ENCODE measurements around the gene STK17A. TPM values are rescaled to one million over a fixed set of nuclear protein-coding genes. Genes with fewer than 3 reads are reported as not detected.

Gene STK17A
- total RNA-seq, 3 donors from 2014 or later = 17.9 to 30.0 (median 19.5) TPM

DNA sequence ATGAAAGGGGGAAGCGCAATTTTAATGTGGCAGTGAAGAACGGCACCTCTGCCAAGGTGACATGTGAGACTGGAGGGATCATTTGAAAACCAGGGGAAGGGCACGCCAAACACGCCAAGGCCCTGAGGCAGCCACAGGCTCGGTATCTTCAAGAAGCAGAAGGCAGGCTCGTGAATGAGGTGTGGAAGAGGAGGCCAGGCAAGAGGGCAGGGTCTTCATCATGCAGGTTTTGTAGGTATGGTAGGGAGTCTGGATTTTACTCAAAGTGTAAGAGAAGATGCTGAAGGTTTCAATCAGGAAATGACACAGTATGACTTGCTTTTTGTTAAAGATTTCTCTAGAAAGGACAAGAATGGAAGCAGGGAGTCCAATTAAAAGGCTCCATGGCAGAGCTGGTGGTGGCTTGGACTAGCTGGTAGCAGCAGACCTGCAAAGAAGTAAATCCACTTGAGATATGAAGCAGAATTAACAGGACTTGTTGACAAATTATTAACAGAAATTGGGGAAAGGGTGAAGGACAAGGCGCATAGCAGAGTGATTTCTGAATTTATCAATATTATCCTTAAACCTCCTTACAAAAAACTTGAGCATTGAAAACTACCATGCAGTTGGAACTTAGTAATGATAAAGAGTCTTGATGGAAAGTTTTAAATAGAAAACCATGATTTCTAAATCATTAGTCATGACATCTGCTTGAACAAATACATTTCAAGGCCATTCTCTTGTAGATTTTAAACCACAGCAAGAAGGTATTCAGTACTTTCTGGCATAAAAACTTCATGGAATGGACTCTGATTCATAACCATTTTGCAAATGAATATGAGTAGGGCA, 76.0 kb downstream of the STK17A start:
- H3K4me3 ChIP-seq = no peak overlapping the region

DNA sequence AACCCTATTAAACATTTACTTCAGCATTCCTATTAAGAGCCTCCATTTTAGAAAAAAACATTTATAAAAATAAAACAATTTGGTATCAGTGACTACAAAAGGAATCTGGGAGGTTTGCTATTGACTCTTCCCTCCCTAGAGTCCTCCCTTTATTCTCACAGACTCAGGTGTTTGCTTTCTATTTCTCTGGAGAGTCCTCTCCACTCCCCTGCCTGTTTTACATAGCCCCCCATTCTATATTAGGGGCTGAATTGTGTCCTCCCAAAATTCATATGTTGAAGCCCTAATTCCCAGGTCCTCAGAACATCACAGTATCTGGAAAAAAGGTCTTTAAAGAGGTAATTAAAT, 76.6 kb downstream of the STK17A start:
- no peaks in the 10 kb centered on the region for H3K9me3 ChIP-seq
- TF ChIP-seq, protein P1, sequence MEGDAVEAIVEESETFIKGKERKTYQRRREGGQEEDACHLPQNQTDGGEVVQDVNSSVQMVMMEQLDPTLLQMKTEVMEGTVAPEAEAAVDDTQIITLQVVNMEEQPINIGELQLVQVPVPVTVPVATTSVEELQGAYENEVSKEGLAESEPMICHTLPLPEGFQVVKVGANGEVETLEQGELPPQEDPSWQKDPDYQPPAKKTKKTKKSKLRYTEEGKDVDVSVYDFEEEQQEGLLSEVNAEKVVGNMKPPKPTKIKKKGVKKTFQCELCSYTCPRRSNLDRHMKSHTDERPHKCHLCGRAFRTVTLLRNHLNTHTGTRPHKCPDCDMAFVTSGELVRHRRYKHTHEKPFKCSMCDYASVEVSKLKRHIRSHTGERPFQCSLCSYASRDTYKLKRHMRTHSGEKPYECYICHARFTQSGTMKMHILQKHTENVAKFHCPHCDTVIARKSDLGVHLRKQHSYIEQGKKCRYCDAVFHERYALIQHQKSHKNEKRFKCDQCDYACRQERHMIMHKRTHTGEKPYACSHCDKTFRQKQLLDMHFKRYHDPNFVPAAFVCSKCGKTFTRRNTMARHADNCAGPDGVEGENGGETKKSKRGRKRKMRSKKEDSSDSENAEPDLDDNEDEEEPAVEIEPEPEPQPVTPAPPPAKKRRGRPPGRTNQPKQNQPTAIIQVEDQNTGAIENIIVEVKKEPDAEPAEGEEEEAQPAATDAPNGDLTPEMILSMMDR (IDR thresholded peaks at IDR 0.05) = no peak
- no peaks in the 10 kb centered on the region for H3K36me3 ChIP-seq (ENCODE audit: low read depth)
- H3K4me1 ChIP-seq (ENCODE audit: low read depth) = no peaks in the 10 kb centered on the region
- H3K4me3 ChIP-seq = no peak overlapping the region
- ATAC-seq (no peak), DNase-seq (no peak)
- intact Hi-C loops (cut with DNase I, micrococcal nuclease) = no loop called here

More for the DNA sequence above, 76.0 kb downstream of the STK17A start:
- TF ChIP-seq, protein P1 (IDR thresholded peaks at IDR 0.05) = no peak
- Histone ChIP-seq H3K9me3 (no peaks in the 10 kb centered on the region), H3K4me1 (ENCODE audit: low read depth) (no peaks in the 10 kb centered on the region), H3K36me3 (ENCODE audit: low read depth) (no peaks in the 10 kb centered on the region)
- intact Hi-C loops (cut with DNase I, micrococcal nuclease) = no loop called here
- ATAC-seq = peak; percentile 8
- DNase-seq = no peak

DNA sequence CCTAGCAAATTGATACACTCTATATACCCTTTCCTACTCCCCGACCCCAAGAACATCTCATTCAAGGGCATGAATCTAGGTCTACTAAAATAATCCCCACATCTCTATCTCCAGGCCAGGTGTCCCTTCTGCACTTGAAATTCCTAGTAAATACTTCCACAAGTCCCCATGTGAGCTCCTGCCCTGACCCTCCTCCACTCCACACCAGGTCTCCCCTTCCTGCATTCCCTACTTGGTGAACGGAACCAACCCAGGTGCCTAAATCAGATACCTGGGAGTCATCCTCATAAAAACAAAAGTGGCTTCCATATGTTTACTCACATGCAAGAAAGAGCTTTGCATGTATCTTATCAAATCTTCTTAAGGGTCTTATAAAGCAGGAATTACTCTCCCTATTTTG, 77.2 kb downstream of the STK17A start:
- H3K4me3 ChIP-seq = no peak overlapping the region
- no peaks in the 10 kb centered on the region for H3K9me3 ChIP-seq
- H3K4me1 ChIP-seq (ENCODE audit: low read depth) = no peaks in the 10 kb centered on the region
- no peaks in the 10 kb centered on the region for H3K36me3 ChIP-seq (ENCODE audit: low read depth)
- ATAC-seq (no peak), DNase-seq (no peak)
- TF ChIP-seq, protein P1 (IDR thresholded peaks at IDR 0.05) = no peak
- intact Hi-C loops (cut with DNase I, micrococcal nuclease) = no loop called here

DNA sequence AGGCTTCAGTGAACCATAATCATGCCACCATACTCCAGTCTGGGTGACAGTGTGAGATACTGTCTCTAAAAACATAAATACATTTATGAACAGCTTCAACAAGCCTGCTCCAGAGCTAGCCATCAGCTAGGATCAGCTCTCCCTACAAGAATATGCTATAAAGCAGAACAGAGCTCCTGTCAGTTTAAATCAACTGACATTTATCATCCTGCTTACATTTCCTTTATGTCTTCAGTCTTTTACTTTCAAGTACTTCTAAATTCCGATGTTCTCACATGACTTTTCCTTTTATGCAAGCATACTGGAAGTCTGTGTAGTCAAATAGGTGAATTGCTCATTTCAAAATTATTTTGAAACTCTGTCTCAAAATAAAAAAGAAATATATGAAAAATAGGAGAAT, 81.8 kb downstream of the STK17A start:
- TF ChIP-seq, protein P1 (IDR thresholded peaks at IDR 0.05) = no peak
- ATAC-seq (no peak), DNase-seq (no peak)
- intact Hi-C loops (cut with DNase I, micrococcal nuclease) = no loop called here
- H3K36me3 ChIP-seq (ENCODE audit: low read depth) = no peaks in the 10 kb centered on the region
- H3K4me3 ChIP-seq = no peak overlapping the region
- no peaks in the 10 kb centered on the region for H3K4me1 ChIP-seq (ENCODE audit: low read depth)
- no peaks in the 10 kb centered on the region for H3K9me3 ChIP-seq

DNA sequence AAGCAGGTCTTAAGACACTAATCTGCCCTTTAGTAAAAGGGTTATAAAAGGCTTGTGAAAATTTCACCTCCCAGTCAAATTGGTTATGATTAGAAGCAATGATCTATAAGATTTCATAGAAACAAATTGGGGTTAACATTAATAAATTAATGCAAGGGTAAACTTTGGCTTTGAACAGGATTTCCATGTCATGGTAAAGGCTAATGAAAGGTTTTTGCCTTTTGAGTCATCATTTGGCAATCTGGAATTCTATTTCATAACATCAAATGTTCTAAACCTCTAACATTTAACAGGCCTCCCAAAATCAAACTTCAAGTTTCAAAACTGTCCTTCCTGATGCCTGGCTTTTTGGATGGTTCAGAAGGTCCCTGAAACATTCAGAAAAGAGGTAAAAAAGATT, 84.0 kb downstream of the STK17A start:
- TF ChIP-seq, protein P1 (IDR thresholded peaks at IDR 0.05) = no peak
- no peak overlapping the region for H3K4me3 ChIP-seq
- H3K9me3 ChIP-seq = peaks cover 2% of the 10 kb centered on the region
- intact Hi-C loops (cut with DNase I, micrococcal nuclease) = no loop called here
- no peaks in the 10 kb centered on the region for H3K4me1 ChIP-seq (ENCODE audit: low read depth)
- DNase-seq (no peak), ATAC-seq (no peak)
- H3K36me3 ChIP-seq (ENCODE audit: low read depth) = no peaks in the 10 kb centered on the region

Measured in mucosa of descending colon (tissue), 3 donors.